Ishikawa (cell line): ENCODE results near the gene RND3.

Experiments used
- CEBPB ChIP-seq: IDR thresholded peaks from 2 replicates; pipeline ENCODE4 v1.6.1; 2012
- CREB1 ChIP-seq: IDR thresholded peaks from 2 replicates; pipeline ENCODE4 v1.6.1; 2012; ENCODE audit warnings: low read depth
- EGR1 ChIP-seq: IDR thresholded peaks from 2 replicates; pipeline ENCODE4 v1.6.1; 2012
- EP300 ChIP-seq: IDR thresholded peaks from 2 replicates; pipeline ENCODE4 v1.6.1; 2012; ENCODE audit warnings: borderline replicate concordance
- FOXM1 ChIP-seq: IDR thresholded peaks from 2 replicates; pipeline ENCODE4 v1.6.1; 2012; ENCODE audit warnings: low read depth, borderline replicate concordance
- MAX ChIP-seq: IDR thresholded peaks from 2 replicates; pipeline ENCODE4 v1.6.1; 2012
- NFIC ChIP-seq: IDR thresholded peaks from 2 replicates; pipeline ENCODE4 v1.6.1; 2012
- RAD21 ChIP-seq: IDR thresholded peaks from 2 replicates; pipeline ENCODE4 v1.6.1; 2012; ENCODE audit warnings: low read depth
- REST ChIP-seq: IDR thresholded peaks from 2 replicates; pipeline ENCODE4 v1.6.1; 2012; ENCODE audit warnings: low read depth, mild to moderate bottlenecking
- TAF1 ChIP-seq: IDR thresholded peaks from 2 replicates; pipeline ENCODE4 v1.6.1; 2012; ENCODE audit warnings: low read depth, mild to moderate bottlenecking
- TCF12 ChIP-seq: IDR thresholded peaks from 2 replicates; pipeline ENCODE4 v1.6.1; 2012; ENCODE audit warnings: low read depth
- TEAD4 ChIP-seq: IDR thresholded peaks from 2 replicates; pipeline ENCODE4 v1.6.1; 2012
- USF1 ChIP-seq: IDR thresholded peaks from 2 replicates; pipeline ENCODE4 v1.6.1; 2012
- YY1 ChIP-seq: IDR thresholded peaks from 2 replicates; pipeline ENCODE4 v1.6.1; 2012; ENCODE audit warnings: low read depth
- ZBTB7A ChIP-seq: IDR thresholded peaks from 2 replicates; pipeline ENCODE4 v1.6.1; 2012; ENCODE audit warnings: low read depth

RND3 gene

DNA sequence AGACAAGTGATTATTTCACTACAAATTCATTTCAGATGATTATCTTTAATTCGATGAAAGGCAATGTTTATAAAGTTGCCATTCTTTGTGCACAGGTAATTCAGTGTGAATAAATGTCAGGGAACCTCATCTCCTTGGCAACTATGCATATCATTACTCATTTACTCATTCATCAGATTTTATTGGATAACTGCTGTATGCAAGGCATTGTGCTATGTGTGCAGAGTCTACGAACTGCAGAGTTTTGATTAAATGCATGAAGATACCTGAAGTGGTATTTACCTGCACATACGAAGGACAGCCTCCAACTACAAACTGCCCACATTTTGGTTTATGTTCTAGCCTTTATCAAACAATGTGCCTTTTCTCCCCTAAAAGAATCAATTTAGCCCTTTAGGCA is 3.5 kb downstream of the RND3 start:
- TF ChIP-seq REST: no peak
- no peak for TF ChIP-seq FOXM1

DNA sequence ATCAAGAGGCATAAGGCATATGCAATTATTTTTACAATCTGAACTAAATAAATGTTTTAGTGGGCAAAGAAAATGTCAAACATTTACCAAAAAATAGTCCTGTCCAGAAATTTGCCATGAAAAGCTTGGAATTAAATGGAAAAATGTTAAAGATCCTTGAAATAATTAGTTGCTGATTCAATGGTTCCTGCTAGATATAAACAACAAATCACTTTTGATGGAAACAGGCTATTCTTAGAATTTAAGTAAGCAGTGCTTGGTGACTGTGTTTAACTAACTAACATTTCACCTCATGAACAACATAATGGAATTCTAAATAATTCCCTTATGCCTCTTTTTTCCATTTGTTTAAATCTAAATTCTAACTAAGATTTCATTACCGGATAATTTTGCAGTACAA is 3.9 kb downstream of the RND3 start:
- no peak for TF ChIP-seq EP300
- TF ChIP-seq CREB1: no peak
- no peak for TF ChIP-seq CEBPB
- no peak for TF ChIP-seq RAD21
- TF ChIP-seq TEAD4: no peak

- no peak for TF ChIP-seq TCF12
- no peak for TF ChIP-seq MAX
- TF ChIP-seq NFIC: no peak
- no peak for TF ChIP-seq CREB1
- TF ChIP-seq CEBPB: no peak
- TF ChIP-seq TEAD4: no peak
- TF ChIP-seq FOXM1: no peak
- no peak for TF ChIP-seq ZBTB7A
Measured at GRCh38 chr2:150482667-150483400, 4.6 kb downstream of the RND3 start.

GRCh38 chr2:150482111-150482510 is 5.4 kb downstream of the RND3 start:
- TF ChIP-seq RAD21 (no peak), REST (no peak), FOXM1 (no peak), TCF12 (no peak), MAX (no peak), NFIC (no peak), EGR1 (no peak), TEAD4 (no peak), USF1 (no peak), CREB1 (no peak), YY1 (no peak), EP300 (no peak), ZBTB7A (no peak), TAF1 (no peak), CEBPB (no peak)

DNA sequence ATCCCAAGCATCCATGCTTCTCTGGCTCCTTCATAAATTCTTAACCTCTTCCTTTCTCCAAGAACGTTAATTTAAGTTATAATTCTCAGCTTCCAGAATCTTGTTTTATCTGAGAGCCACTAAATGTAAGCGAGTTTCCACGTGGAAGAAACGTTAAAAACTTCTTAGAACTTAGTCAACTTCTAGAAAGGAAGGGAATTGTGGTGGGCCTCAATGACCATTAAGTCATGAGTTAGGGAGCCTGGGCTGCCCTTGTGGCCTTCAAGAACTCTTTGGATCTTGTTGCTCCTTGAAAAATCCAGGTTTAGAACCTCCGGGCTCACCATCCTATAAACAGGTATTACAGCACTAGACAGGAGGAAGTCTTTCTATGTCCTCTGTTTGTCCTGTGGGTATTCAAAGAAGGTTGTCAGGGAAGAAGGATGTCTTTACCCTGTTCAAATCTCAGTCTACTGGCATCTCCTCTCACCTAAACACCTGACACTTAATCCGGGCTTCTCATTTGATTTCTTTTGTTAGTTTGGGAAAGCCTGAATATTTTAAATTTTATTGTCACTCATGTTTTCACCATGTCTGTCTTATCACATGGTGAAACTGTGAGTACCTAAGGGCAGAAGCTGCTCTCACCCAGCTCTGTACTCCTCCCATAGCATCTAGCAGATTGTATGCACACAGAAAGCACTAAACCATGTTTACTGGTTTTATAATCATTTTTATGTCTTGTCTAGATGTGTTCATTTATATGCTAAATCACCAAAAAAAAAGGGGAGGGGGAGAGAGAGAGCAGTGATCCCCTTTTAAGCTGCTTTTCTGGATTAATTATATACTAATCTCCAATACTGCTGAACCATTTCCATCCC is 6.3 kb downstream of the RND3 start:
- no peak for TF ChIP-seq CREB1
- no peak for TF ChIP-seq RAD21
- no peak for TF ChIP-seq REST
- TF ChIP-seq TEAD4: no peak
- no peak for TF ChIP-seq USF1
- TF ChIP-seq CEBPB: no peak
- TF ChIP-seq TCF12: no peak
- no peak for TF ChIP-seq YY1
- TF ChIP-seq FOXM1: no peak
- no peak for TF ChIP-seq EP300
- TF ChIP-seq EGR1: no peak
- TF ChIP-seq ZBTB7A: no peak
- TF ChIP-seq MAX: no peak
